SU-DHL-6 (cell line): ENCODE results near the gene HSD17B11.
"Not testable (repeated sequence)": the region's sequence is repeated elsewhere in the genome, so short reads cannot be mapped to it uniquely, and the experiment has no call there.

ENCODE experiments used
- H2AFZ ChIP-seq: fragments of 200-600 bp; sonication (generic); 2 replicates; pipeline ENCODE4 v1.6.1; 2014; ENCODE audit warnings: low read depth, mild to moderate bottlenecking, moderate library complexity, mixed read lengths, antibody characterized with exemption, low read length; ENCODE audit not compliant: severe bottlenecking
- H3F3A ChIP-seq: fragments of 200-600 bp; shearing (Covaris generic); 2 replicates; pipeline ENCODE4 v1.6.0; 2016; ENCODE audit warnings: antibody characterized with exemption, mild to moderate bottlenecking; ENCODE audit not compliant: insufficient read depth
- H3K27ac ChIP-seq: fragments of 200-600 bp; sonication (generic); 2 replicates; pipeline ENCODE4 v1.5.1; 2016; ENCODE audit warnings: low read depth, mild to moderate bottlenecking, low read length, moderate library complexity, mixed read lengths
- H3K27me3 ChIP-seq: fragments of 200-600 bp; sonication (generic), shearing (Covaris generic); 2 replicates; pipeline ENCODE4 v1.6.0; 2014; ENCODE audit warnings: mild to moderate bottlenecking, low read length
- H3K36me3 ChIP-seq: fragments of 200-600 bp; sonication (generic); 2 replicates; pipeline ENCODE4 v1.6.1; 2014; ENCODE audit warnings: mild to moderate bottlenecking, low read length, mixed read lengths
- H3K4me2 ChIP-seq: fragments of 300-600, 200-600 bp; shearing (Covaris generic), sonication (generic); 2 replicates; pipeline ENCODE4 v1.6.0; 2014; ENCODE audit warnings: low read length, low read depth, mild to moderate bottlenecking; ENCODE audit not compliant: poor library complexity, severe bottlenecking
- H3K4me3 ChIP-seq: fragments of 200-600 bp; sonication (generic); 2 replicates; pipeline ENCODE4 v1.5.1; 2014; ENCODE audit warnings: antibody characterized with exemption, low read length, mild to moderate bottlenecking, mixed read lengths; ENCODE audit not compliant: insufficient read depth, poor library complexity, severe bottlenecking
- H3K79me2 ChIP-seq: fragments of 200-600 bp; sonication (generic); 2 replicates; pipeline ENCODE4 v1.6.1; 2014; ENCODE audit warnings: mild to moderate bottlenecking, low read length, moderate library complexity; ENCODE audit not compliant: insufficient read depth
- H3K9ac ChIP-seq: fragments of 200-600 bp; sonication (generic); 2 replicates; pipeline ENCODE4 v1.7.0; 2014; ENCODE audit warnings: mild to moderate bottlenecking, low read length
- H3K9me2 ChIP-seq: fragments of 200-600 bp; sonication (generic); replicated peaks from 2 replicates; pipeline ENCODE4 v1.6.1; 2014; ENCODE audit warnings: low read length; ENCODE audit not compliant: insufficient read depth
- H3K9me3 ChIP-seq: fragments of 200-600 bp; sonication (generic); 2 replicates; pipeline ENCODE4 v1.6.1; 2014; ENCODE audit warnings: low read length, mixed read lengths; ENCODE audit not compliant: insufficient read depth
- H4K20me1 ChIP-seq: fragments of 200-600 bp; sonication (generic); 2 replicates; pipeline ENCODE4 v1.6.1; 2014; ENCODE audit warnings: low read depth, mild to moderate bottlenecking, antibody characterized with exemption, low read length, moderate library complexity, mixed read lengths
- CTCF ChIP-seq: fragments of 200-600 bp; sonication (generic); IDR thresholded peaks from one replicate; pipeline ENCODE4 v1.5.1; 2017; ENCODE audit warnings: antibody characterized with exemption, mild to moderate bottlenecking, low read length, moderate library complexity; ENCODE audit not compliant: insufficient read depth, poor library complexity, severe bottlenecking
- EZH2phosphoT487 ChIP-seq: fragments of 200-600 bp; sonication (generic), shearing (Covaris generic); conservative IDR thresholded peaks from 2 replicates; pipeline ENCODE4 v1.6.1; 2018; ENCODE audit warnings: mild to moderate bottlenecking, antibody characterized with exemption, low read length, moderate library complexity, mixed read lengths

The HSD17B11 gene

GRCh38 chr4:87317527-87317926 lies 73.5 kb downstream of the HSD17B11 start:
- no peak overlapping the region for H3K27ac ChIP-seq
- no peaks in the 10 kb centered on the region for H3K36me3 ChIP-seq
- no peaks in the 10 kb centered on the region for H3F3A ChIP-seq
- H4K20me1 ChIP-seq: no peaks in the 10 kb centered on the region
- H3K79me2 ChIP-seq: no peaks in the 10 kb centered on the region
- no peaks in the 10 kb centered on the region for H3K27me3 ChIP-seq
- H3K4me3 ChIP-seq: no peak overlapping the region
- H3K4me2 ChIP-seq: no peak overlapping the region
- TF ChIP-seq EZH2phosphoT487: no peak
- TF ChIP-seq CTCF: no peak
- no peaks in the 10 kb centered on the region for H3K9me3 ChIP-seq
- no peak overlapping the region for H2AFZ ChIP-seq
- H3K9me2 ChIP-seq: no peaks in the 10 kb centered on the region
- no peak overlapping the region for H3K9ac ChIP-seq

GRCh38 chr4:87316961-87317360 lies 74.0 kb downstream of the HSD17B11 start:
- Histone ChIP-seq H2AFZ (no peak overlapping the region), H3K36me3 (no peaks in the 10 kb centered on the region), H3K9me3 (no peaks in the 10 kb centered on the region), H3F3A (no peaks in the 10 kb centered on the region), H3K9ac (no peak overlapping the region), H3K79me2 (no peaks in the 10 kb centered on the region), H3K27me3 (no peaks in the 10 kb centered on the region), H3K4me3 (no peak overlapping the region), H3K27ac (no peak overlapping the region), H3K4me2 (no peak overlapping the region), H3K9me2 (no peaks in the 10 kb centered on the region), H4K20me1 (no peaks in the 10 kb centered on the region)
- TF ChIP-seq EZH2phosphoT487: no peak
- TF ChIP-seq CTCF: no peak

GRCh38 chr4:87315000-87315399 lies 76.0 kb downstream of the HSD17B11 start:
- H3K4me3 ChIP-seq, H3K9me3 ChIP-seq, H3K27ac ChIP-seq, H3K4me2 ChIP-seq, H3F3A ChIP-seq, H3K9me2 ChIP-seq, H2AFZ ChIP-seq, H3K36me3 ChIP-seq, H3K79me2 ChIP-seq, H3K9ac ChIP-seq, H3K27me3 ChIP-seq, H4K20me1 ChIP-seq: not testable (repeated sequence)

- H3K9me2 ChIP-seq: no peaks in the 10 kb centered on the region
- no peaks in the 10 kb centered on the region for H3K79me2 ChIP-seq
- no peak overlapping the region for H3K4me2 ChIP-seq
- H3K9ac ChIP-seq: no peak overlapping the region
- H2AFZ ChIP-seq: no peak overlapping the region
- H4K20me1 ChIP-seq: no peaks in the 10 kb centered on the region
- no peak overlapping the region for H3K4me3 ChIP-seq
- TF ChIP-seq CTCF: no peak
- TF ChIP-seq EZH2phosphoT487: no peak
- no peaks in the 10 kb centered on the region for H3K36me3 ChIP-seq
- no peaks in the 10 kb centered on the region for H3K27me3 ChIP-seq
- no peaks in the 10 kb centered on the region for H3F3A ChIP-seq
- no peaks in the 10 kb centered on the region for H3K9me3 ChIP-seq
- no peak overlapping the region for H3K27ac ChIP-seq
Observed at GRCh38 chr4:87313756-87314155, 77.2 kb downstream of the HSD17B11 start.
